ENCODE data around the gene PCDHB6.
"Not testable (repeated sequence)": the region's sequence is repeated elsewhere in the genome, so short reads cannot be mapped to it uniquely, and the experiment has no call there.

PCDHB6 gene

GRCh38 chr5:141172381-141173204 is 22.7 kb downstream of the PCDHB6 start, which contains the start of gene PCDHB7:
Gene PCDHB7 (plus strand): TSS chr5:141172644. CDS start chr5:141172836, 192 bp downstream.
- DNase-seq = no peak

GRCh38 chr5:141174291-141175104 is 24.6 kb downstream of the PCDHB6 start:
- DNase-seq = not testable (repeated sequence)

- no peak for DNase-seq
Measured at GRCh38 chr5:141175933-141176332, 26.1 kb downstream of the PCDHB6 start.

- DNase-seq = not testable (repeated sequence)
Measured at GRCh38 chr5:141177577-141178191, 27.8 kb downstream of the PCDHB6 start, which contains the start of gene PCDHB8. Gene PCDHB8 (plus strand): TSS chr5:141177790. CDS start chr5:141178035, 245 bp downstream.

GRCh38 chr5:141179371-141179770 is 29.5 kb downstream of the PCDHB6 start:
- DNase-seq = not testable (repeated sequence)

- not testable (repeated sequence) for DNase-seq
Measured at GRCh38 chr5:141179876-141180275, 30.0 kb downstream of the PCDHB6 start.

GRCh38 chr5:141180313-141180712 is 30.5 kb downstream of the PCDHB6 start:
- no peak for DNase-seq

- no peak for DNase-seq
Measured at GRCh38 chr5:141182248-141182647, 32.4 kb downstream of the PCDHB6 start, which contains the start of gene PCDHB16. Gene PCDHB16 (plus strand): TSS chr5:141182387. CDS start chr5:141182560, 173 bp downstream.

GRCh38 chr5:141184117-141184855 is 34.4 kb downstream of the PCDHB6 start:
- not testable (repeated sequence) for DNase-seq

GRCh38 chr5:141186897-141187512 is 37.1 kb downstream of the PCDHB6 start, which contains the start of gene PCDHB9:
Gene PCDHB9 (plus strand): TSS chr5:141187161. CDS start chr5:141187319, 158 bp downstream.
- no peak for DNase-seq

- DNase-seq = not testable (repeated sequence)
Measured at GRCh38 chr5:141188682-141189081, 38.8 kb downstream of the PCDHB6 start.

- DNase-seq = not testable (repeated sequence)
Measured at GRCh38 chr5:141189131-141189530, 39.3 kb downstream of the PCDHB6 start.

GRCh38 chr5:141192110-141192725 is 42.4 kb downstream of the PCDHB6 start, which contains the start of gene PCDHB10:
Gene PCDHB10 (plus strand): TSS chr5:141192353. CDS start chr5:141192553, 200 bp downstream.
- no peak for DNase-seq

GRCh38 chr5:141194332-141194731 is 44.5 kb downstream of the PCDHB6 start:
- DNase-seq = not testable (repeated sequence)

- DNase-seq = no peak
Measured at GRCh38 chr5:141196363-141196762, 46.5 kb downstream of the PCDHB6 start.

GRCh38 chr5:141199359-141200235 is 49.7 kb downstream of the PCDHB6 start, which contains the start of gene PCDHB11:
Gene PCDHB11 (plus strand): TSS chr5:141199627. CDS start chr5:141199775, 148 bp downstream.
- no peak for DNase-seq

- DNase-seq = not testable (repeated sequence)
Measured at GRCh38 chr5:141201126-141201525, 51.3 kb downstream of the PCDHB6 start.

GRCh38 chr5:141201646-141202045 is 51.8 kb downstream of the PCDHB6 start:
- not testable (repeated sequence) for DNase-seq
